Endothelial cell (in vitro differentiated cells): ENCODE data around the gene TMEM108. TPM values are rescaled to one million over a fixed set of nuclear protein-coding genes. Genes with fewer than 3 reads are reported as not detected.

Source experiments
- DNase-seq: peaks from one replicate; pipeline ENCODE4 v3.0.0; 2021; ENCODE audit warnings: low spot score
- H3K27ac Mint-ChIP-seq: one replicate; pipeline ENCODE4 v1.8.0; 2021; ENCODE audit warnings: mixed read lengths, inconsistent platforms; ENCODE audit not compliant: unreplicated experiment
- H3K27me3 Mint-ChIP-seq: one replicate; pipeline ENCODE4 v1.8.0; 2021; ENCODE audit warnings: mild to moderate bottlenecking, moderate library complexity, mixed read lengths, inconsistent platforms; ENCODE audit not compliant: unreplicated experiment
- H3K36me3 Mint-ChIP-seq: one replicate; pipeline ENCODE4 v1.8.0; 2021; ENCODE audit warnings: mild to moderate bottlenecking, low read depth, mixed read lengths, inconsistent platforms; ENCODE audit not compliant: unreplicated experiment
- H3K4me1 Mint-ChIP-seq: one replicate; pipeline ENCODE4 v1.8.0; 2021; ENCODE audit warnings: mild to moderate bottlenecking, mixed read lengths, inconsistent platforms; ENCODE audit not compliant: unreplicated experiment
- H3K4me3 Mint-ChIP-seq: one replicate; pipeline ENCODE4 v1.8.0; 2021; ENCODE audit warnings: mild to moderate bottlenecking, mixed read lengths, inconsistent platforms; ENCODE audit not compliant: unreplicated experiment
- H3K9me3 Mint-ChIP-seq: one replicate; pipeline ENCODE4 v1.8.0; 2021; ENCODE audit warnings: mixed read lengths, inconsistent platforms; ENCODE audit not compliant: unreplicated experiment
- total RNA-seq: library from RNA; stranded (reverse); fragmentation: NEBNext Ultra II Directional; extraction: Animal tissue kit (Norgen Biotek cat#: 25700); gene quantifications from one replicate; pipeline ENCODE4 v1.2.1, GENCODE V29; 2021; ENCODE audit not compliant: unreplicated experiment
- TF ChIP-seq, protein P1 (sequence below): fragments of 200-600 bp; sonication (generic); IDR thresholded peaks from one replicate; pipeline ENCODE4 v1.5.0; 2021; ENCODE audit warnings: antibody characterized with exemption; ENCODE audit not compliant: unreplicated experiment

The TMEM108 gene
- total RNA-seq, 1 donor from 2014 or later, result 14.2 TPM

DNA sequence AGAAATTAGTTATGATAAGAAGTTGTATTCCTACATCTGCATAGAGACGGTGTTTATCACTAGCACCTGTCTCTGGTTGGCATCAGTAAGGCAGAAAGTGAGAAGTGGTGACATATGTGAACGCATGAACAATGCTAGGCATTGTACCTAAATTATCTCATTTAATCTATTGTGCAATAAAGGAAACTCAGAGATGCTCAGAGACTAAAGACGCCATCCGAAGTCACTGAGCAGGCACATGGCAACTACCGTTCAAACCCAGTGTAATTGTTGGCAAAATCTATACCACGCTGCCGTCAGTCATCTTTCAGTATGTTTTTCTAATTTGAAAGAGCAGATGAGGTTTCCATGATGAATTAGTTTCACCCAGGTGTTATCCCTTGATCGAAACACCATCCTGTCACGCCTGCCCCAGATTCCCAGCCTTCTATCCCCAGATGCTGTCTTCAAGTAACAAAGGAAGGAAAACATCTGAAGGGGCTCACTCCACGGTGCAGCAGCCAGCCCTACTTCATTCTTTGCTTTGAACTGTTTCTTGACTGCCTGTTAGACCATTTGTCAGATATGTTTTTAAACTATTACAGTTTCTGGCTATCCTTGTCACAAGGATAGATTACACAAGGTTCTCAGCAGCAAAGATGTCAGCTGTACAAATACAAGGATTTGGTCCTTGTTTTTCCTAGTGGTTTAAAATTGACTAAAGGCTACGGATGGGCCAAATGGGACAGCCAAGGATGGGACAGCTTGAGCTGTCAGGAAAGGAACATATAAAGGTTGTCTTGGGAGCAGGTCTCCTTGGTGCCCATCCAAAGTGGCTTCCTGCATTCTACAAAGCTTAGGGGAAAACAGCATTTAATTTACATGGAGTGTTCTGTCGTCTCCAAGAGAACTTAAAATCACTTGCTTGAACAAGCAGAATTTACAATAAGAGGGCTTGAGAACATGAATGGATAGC lies 99.1 kb downstream of the TMEM108 start:
- Mint-ChIP-seq H3K9me3 (no peaks in the 10 kb centered on the region), H3K27ac (no peak overlapping the region), H3K4me1 (peaks cover 7% of the 10 kb centered on the region), H3K4me3 (no peak overlapping the region), H3K27me3 (no peaks in the 10 kb centered on the region), H3K36me3 (no peaks in the 10 kb centered on the region)
- TF ChIP-seq, protein P1, sequence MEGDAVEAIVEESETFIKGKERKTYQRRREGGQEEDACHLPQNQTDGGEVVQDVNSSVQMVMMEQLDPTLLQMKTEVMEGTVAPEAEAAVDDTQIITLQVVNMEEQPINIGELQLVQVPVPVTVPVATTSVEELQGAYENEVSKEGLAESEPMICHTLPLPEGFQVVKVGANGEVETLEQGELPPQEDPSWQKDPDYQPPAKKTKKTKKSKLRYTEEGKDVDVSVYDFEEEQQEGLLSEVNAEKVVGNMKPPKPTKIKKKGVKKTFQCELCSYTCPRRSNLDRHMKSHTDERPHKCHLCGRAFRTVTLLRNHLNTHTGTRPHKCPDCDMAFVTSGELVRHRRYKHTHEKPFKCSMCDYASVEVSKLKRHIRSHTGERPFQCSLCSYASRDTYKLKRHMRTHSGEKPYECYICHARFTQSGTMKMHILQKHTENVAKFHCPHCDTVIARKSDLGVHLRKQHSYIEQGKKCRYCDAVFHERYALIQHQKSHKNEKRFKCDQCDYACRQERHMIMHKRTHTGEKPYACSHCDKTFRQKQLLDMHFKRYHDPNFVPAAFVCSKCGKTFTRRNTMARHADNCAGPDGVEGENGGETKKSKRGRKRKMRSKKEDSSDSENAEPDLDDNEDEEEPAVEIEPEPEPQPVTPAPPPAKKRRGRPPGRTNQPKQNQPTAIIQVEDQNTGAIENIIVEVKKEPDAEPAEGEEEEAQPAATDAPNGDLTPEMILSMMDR, result no peak
- no peak for DNase-seq

DNA sequence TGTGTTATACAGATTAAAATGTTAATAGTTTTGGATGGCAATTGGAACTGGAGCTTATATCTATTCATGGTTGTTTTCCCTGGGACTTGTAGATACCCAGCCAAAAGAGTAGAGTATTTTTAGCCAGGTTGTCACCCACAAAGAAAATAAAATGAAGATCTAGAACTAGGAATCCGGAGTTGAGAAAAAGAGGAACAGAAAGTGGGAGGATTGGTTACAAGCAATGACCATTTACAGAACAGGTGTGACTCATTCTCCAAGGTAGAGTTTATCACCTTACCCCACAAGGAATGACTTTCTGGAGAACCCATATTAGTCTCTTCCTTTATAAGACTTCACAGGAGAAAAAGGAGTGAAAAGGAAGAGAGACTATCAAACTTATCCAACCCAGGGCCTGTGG lies 99.8 kb downstream of the TMEM108 start:
- no peaks in the 10 kb centered on the region for H3K9me3 Mint-ChIP-seq
- TF ChIP-seq, protein P1, result no peak
- no peak for DNase-seq
- H3K36me3 Mint-ChIP-seq, result no peaks in the 10 kb centered on the region
- peaks cover 7% of the 10 kb centered on the region for H3K4me1 Mint-ChIP-seq
- no peak overlapping the region for H3K4me3 Mint-ChIP-seq
- no peaks in the 10 kb centered on the region for H3K27me3 Mint-ChIP-seq
- H3K27ac Mint-ChIP-seq, result no peak overlapping the region

DNA sequence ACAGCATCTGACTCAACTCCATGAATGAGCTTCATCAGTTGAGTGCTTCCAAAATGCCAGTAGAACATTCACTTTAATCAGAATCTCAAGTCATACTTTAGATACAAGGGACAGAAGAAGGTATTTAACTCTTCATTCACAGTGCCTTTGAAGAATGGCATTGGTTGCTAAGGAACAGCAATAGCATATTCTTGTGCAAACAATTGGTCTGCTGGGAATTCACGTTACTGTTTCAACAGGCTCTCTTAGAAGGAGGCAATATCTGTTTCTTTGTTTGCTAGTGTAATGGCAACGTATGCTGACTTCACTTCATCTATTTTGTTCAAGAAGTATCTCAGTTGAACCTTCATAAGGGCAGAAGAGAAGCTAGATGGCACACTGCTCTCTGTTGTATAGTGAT lies 113.9 kb downstream of the TMEM108 start:
- Mint-ChIP-seq H3K36me3 (no peaks in the 10 kb centered on the region), H3K27ac (no peak overlapping the region), H3K9me3 (no peaks in the 10 kb centered on the region), H3K4me3 (no peak overlapping the region), H3K4me1 (no peaks in the 10 kb centered on the region), H3K27me3 (peaks cover 1% of the 10 kb centered on the region)
- DNase-seq, result no peak
- TF ChIP-seq, protein P1, result no peak

DNA sequence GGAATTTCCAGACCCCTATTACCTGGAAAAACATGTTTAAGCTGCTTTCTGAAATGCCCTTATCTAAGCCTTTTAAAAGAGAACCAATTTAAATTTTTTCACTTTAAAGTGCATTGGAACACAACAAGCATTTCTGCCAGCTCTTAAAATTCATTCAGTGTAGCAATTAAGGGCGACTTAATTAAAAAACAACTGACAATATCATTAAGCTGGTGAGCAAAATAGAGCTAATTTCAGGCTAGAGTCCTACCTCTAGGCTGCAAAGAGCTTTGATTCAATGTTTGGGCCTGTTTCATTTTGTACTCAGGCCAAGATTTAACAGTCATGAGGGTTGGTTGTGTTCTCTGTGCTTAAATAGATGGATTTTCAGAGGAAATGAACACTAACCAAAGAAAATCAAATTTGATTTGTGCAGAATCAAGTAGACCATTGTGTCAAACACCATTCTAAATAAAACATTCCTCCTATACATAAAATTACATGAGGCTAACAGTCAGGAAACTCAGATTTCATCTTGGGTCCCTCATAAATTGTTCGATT lies 114.6 kb downstream of the TMEM108 start:
- no peak for DNase-seq
- H3K36me3 Mint-ChIP-seq, result no peaks in the 10 kb centered on the region
- TF ChIP-seq, protein P1, result no peak
- no peak overlapping the region for H3K4me3 Mint-ChIP-seq
- H3K27ac Mint-ChIP-seq, result no peak overlapping the region
- no peaks in the 10 kb centered on the region for H3K9me3 Mint-ChIP-seq
- H3K27me3 Mint-ChIP-seq, result peaks cover 1% of the 10 kb centered on the region
- no peaks in the 10 kb centered on the region for H3K4me1 Mint-ChIP-seq

DNA sequence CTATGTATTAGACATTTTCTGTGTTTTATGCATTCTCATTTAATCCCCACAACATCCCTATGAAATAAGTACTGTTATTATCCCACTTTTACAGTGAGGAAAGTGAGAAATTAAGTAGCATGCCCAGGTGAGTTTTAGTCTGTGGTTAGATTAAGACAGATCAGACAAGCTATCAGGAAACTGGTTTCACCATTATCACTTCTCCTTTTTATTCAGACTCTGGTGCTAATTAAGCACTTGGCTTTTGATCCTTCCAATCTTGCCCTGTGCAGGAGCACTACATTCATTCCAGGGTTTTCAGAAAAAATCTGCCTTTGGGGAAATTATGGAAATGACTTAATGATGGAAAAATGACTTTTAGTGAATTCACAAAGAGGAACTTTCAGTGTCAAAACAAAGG lies 115.2 kb downstream of the TMEM108 start:
- no peak overlapping the region for H3K4me3 Mint-ChIP-seq
- H3K27me3 Mint-ChIP-seq, result peaks cover 1% of the 10 kb centered on the region
- TF ChIP-seq, protein P1, result no peak
- H3K9me3 Mint-ChIP-seq, result no peaks in the 10 kb centered on the region
- H3K36me3 Mint-ChIP-seq, result no peaks in the 10 kb centered on the region
- no peak for DNase-seq
- no peak overlapping the region for H3K27ac Mint-ChIP-seq
- no peaks in the 10 kb centered on the region for H3K4me1 Mint-ChIP-seq
